Tibial nerve (tissue), 4 donors: ENCODE measurements around the gene AK9.

Experiments used
- CTCF ChIP-seq, 5 experiments: fragments of 200-600 bp in 3 of 5; fragments of 450-650 bp in 2 of 5; sonication (generic) in 3 of 5; IDR thresholded peaks; one replicate each; pipeline ENCODE4 v1.5.1; 2016 to 2019; ENCODE audit warnings: antibody characterized with exemption in 5 of 5, mild to moderate bottlenecking in 3 of 5, moderate library complexity in 2 of 5
- EP300 ChIP-seq, 2 donors: sonication (generic); formaldehyde crosslinking; IDR thresholded peaks; one replicate each; pipeline ENCODE4 v1.6.1; 2017; ENCODE audit warnings: antibody characterized with exemption in 2 of 2, mild to moderate bottlenecking in 1 of 2
- POLR2A ChIP-seq, 2 donors: fragments of 450-650 bp; IDR thresholded peaks; one replicate each; pipeline ENCODE4 v1.6.1; 2017; ENCODE audit warnings: antibody characterized with exemption in 2 of 2, mild to moderate bottlenecking in 2 of 2, moderate library complexity in 2 of 2

GRCh38 chr6:109687271-109687761 lies 3.7 kb downstream of the AK9 start:
- TF ChIP-seq CTCF (IDR thresholded peaks at IDR 0.05) (no peak), POLR2A (IDR thresholded peaks at IDR 0.05) (no peak), EP300 (IDR thresholded peaks at IDR 0.05) (no peak)
